Measurements from ENCODE around the gene CCDC71L.

- TF ChIP-seq, protein P1, sequence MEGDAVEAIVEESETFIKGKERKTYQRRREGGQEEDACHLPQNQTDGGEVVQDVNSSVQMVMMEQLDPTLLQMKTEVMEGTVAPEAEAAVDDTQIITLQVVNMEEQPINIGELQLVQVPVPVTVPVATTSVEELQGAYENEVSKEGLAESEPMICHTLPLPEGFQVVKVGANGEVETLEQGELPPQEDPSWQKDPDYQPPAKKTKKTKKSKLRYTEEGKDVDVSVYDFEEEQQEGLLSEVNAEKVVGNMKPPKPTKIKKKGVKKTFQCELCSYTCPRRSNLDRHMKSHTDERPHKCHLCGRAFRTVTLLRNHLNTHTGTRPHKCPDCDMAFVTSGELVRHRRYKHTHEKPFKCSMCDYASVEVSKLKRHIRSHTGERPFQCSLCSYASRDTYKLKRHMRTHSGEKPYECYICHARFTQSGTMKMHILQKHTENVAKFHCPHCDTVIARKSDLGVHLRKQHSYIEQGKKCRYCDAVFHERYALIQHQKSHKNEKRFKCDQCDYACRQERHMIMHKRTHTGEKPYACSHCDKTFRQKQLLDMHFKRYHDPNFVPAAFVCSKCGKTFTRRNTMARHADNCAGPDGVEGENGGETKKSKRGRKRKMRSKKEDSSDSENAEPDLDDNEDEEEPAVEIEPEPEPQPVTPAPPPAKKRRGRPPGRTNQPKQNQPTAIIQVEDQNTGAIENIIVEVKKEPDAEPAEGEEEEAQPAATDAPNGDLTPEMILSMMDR (IDR thresholded peaks at IDR 0.05 in 4 of 5, conservative IDR thresholded peaks at IDR 0.05 in 1 of 5), result no peak
- no peak for TF ChIP-seq POLR2A (IDR thresholded peaks at IDR 0.05)
These were observed 17.8 kb upstream of the CCDC71L start for GRCh38 chr7:106678795-106679152.
